Uterus (tissue), 2 donors: ENCODE measurements around the gene CHTF8.

Source experiments
- CTCF ChIP-seq, 4 experiments: fragments of 200-600 bp in 2 of 4; fragments of 450-650 bp in 2 of 4; sonication (generic) in 2 of 4; IDR thresholded peaks; one replicate each; pipeline ENCODE4 v1.5.1; 2016 to 2019; ENCODE audit warnings: antibody characterized with exemption in 4 of 4, mild to moderate bottlenecking in 2 of 4, moderate library complexity in 1 of 4
- POLR2A ChIP-seq, 2 donors: fragments of 450-650 bp; IDR thresholded peaks; one replicate each; pipeline ENCODE4 v1.6.1; 2016; ENCODE audit warnings: antibody characterized with exemption in 2 of 2, mild to moderate bottlenecking in 1 of 2, moderate library complexity in 1 of 2

- TF ChIP-seq POLR2A (IDR thresholded peaks at IDR 0.05) (peak; percentile 10 to 30), CTCF (IDR thresholded peaks at IDR 0.05) (no peak)
Observed at GRCh38 chr16:69105501-69106361, 26.7 kb downstream of the CHTF8 start, which contains the start of gene HAS3.
